Adipose tissue (tissue), 3 donors: Measurements from ENCODE around the gene KBTBD13. TPM values are rescaled to one million over a fixed set of nuclear protein-coding genes. Genes with fewer than 3 reads are reported as not detected.
"Not testable (repeated sequence)": the region's sequence is repeated elsewhere in the genome, so short reads cannot be mapped to it uniquely, and the experiment has no call there.

Source experiments
- H3K27ac ChIP-seq: one replicate; pipeline ENCODE4 v1.5.1; 2013; ENCODE audit warnings: low read depth, low read length
- WGBS, 3 donors: extraction: QIAGEN DNeasy Blood & Tissue Kit; methylation state at CpG; one replicate each; pipeline ENCODE4 v1.1.7; 2013; 5-methylcytosine and 5-hydroxymethylcytosine counted together
- polyA plus RNA-seq, 3 donors: library from polyadenylated mRNA; stranded (reverse); fragments of 200-250 nt; gene quantifications; one replicate each; pipeline ENCODE4 v1.2.3, GENCODE V29; 2013
- donor health status: healthy with polysubstance abuse.
- donor health status: Bipolar disorder and iron deficiency.
- donor health status: healthy.

KBTBD13 gene
- polyA plus RNA-seq, 3 donors = 0.03 TPM; not detected in 2

- H3K27ac ChIP-seq = no peak overlapping the region
- 85 to 90% (median 87%) methylated on average over 6 of the region's 6 CpGs for WGBS, 3 donors
Observed at GRCh38 chr15:65096481-65097385, 20.2 kb downstream of the KBTBD13 start.

DNA sequence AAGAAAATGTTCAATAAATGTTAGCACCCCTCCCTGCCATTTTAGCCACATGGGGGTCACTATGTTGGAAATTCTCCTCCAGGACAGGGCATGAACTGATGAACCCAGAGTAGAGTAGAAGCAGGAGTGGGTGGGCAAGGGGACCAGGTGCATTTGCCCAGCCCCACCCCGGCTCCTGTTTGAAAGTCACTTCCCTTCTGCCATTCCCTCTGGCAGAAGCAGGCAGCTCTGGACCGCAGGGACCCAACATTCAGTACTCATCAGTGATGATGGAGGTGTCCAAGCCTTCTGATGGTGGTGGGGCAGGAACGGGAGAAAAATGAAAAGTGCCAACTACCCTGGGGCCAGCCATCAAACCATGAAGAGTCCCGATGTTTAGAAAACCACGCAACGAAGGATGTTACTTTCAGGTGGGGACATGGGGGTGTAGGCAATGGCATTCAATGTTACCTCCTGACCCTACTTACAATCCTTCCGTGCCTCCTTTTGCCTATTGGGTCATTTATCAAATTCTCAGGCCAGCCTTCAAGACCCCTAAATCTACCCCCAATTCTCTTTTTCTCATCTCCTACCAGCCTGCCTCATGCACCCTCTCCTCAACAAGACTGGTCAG, 21.2 kb downstream of the KBTBD13 start:
- H3K27ac ChIP-seq = no peak overlapping the region
- WGBS, 3 donors = 92 to 97% (median 95%) methylated on average over 7 of the region's 7 CpGs

- H3K27ac ChIP-seq = no peak overlapping the region
- 96 to 98% (median 97%) methylated on average over 5 of the region's 5 CpGs for WGBS, 3 donors
Observed at GRCh38 chr15:65099336-65099735, 22.8 kb downstream of the KBTBD13 start.

GRCh38 chr15:65099801-65100200, 23.3 kb downstream of the KBTBD13 start:
- 94 to 98% (median 95%) methylated on average over 10 of the region's 10 CpGs for WGBS, 3 donors
- not testable (repeated sequence) for H3K27ac ChIP-seq

GRCh38 chr15:65100442-65100841, 23.9 kb downstream of the KBTBD13 start:
- H3K27ac ChIP-seq = no peak overlapping the region
- WGBS, 3 donors = 82 to 87% (median 85%) methylated on average over 7 of the region's 7 CpGs

DNA sequence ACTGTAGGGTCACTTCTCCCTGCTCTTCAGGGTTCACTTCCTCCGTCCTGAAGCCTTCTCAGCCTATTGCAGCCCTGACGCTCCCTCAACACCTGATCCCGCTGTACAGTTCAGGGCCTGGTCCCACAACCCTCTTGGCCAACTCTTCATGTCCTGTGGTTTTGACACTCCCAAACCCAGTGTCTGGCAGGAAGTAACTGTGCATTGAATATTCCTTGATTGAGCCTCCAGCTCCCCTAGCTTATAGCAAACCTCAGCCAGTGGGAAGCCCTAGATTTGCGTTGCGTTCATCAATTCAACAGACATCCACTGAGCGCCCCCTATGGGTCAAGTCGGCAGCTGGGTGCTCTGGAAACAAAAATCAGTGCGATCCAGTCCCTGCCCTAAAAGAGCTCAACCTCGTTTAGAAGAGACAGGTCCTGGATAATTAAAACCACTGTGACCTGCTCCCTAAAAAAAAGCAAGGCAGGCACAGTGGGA, 24.9 kb downstream of the KBTBD13 start:
- WGBS, 3 donors = 32 to 42% (median 42%) methylated on average over 9 of the region's 9 CpGs
- H3K27ac ChIP-seq = no peak overlapping the region

DNA sequence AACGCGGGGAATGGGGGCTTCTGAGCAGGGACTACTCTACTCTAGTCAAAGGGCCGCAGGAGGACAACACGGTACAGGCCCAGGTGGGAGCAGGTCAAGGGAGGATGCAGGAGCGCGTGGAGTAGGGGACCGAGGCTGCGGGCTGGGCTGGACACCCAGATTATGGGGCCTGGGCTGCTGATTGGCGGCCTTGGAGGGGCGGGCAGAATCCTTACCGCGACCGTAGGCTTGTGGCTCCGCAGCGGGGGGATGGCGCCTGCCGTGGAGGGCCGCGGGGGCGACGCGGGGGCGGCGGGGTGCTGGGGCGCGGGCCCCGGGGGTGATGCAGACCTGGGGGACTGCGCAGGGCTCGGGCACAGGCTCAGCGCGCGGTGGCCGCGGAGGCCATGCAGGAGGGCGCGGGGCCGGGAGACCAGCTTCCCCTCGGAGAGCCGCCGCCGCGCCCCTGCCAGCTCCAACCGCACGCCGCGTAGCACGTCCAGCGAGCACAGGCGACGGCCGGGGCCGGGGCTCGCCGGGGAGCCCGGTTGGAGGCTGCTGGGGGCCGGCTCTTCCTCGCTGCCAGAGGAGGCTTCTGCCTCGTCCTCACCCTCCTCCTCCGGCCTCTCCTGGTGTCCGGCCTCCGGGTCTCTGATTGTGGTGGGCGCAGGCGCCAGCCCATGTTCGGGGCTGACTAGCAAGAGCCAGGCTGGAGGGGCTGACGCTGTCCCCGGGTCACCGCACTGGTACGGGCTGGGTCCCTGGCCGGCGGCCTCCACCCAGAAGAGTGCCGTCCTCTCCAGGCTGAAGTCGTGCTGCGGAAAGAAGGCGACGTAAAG, 25.6 kb downstream of the KBTBD13 start:
- WGBS, 3 donors = 68 to 86% (median 86%) methylated on average over 45 to 75 of the region's 75 CpGs
- H3K27ac ChIP-seq = no peak overlapping the region

DNA sequence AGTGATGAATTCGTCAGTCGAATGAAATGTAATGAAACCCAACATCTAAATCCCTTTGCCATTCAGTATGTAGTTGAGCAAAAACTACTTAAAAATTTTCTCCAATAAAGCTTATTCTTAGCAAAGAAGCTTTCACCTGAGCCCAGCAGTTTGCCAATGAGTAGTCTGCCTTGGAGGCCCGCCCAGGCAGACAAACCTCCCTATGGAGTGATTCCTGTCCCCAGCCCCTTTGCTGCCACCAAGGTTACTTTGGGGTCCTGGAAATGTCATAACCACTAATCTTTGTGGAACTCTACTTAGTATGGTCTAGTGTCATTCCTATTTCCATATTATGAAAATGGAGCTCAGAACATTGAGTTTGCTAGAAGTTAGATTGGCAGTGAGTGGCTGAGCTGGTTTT, 26.4 kb downstream of the KBTBD13 start:
- WGBS, 3 donors = 96 to 100% (median 97%) methylated on average over 3 of the region's 3 CpGs

GRCh38 chr15:65105038-65105437, 28.5 kb downstream of the KBTBD13 start:
- H3K27ac ChIP-seq = no peak overlapping the region
- 89 to 91% (median 91%) methylated on average over 5 of the region's 5 CpGs for WGBS, 3 donors

More for the DNA sequence above, 26.4 kb downstream of the KBTBD13 start:
- H3K27ac ChIP-seq = no peak overlapping the region

DNA sequence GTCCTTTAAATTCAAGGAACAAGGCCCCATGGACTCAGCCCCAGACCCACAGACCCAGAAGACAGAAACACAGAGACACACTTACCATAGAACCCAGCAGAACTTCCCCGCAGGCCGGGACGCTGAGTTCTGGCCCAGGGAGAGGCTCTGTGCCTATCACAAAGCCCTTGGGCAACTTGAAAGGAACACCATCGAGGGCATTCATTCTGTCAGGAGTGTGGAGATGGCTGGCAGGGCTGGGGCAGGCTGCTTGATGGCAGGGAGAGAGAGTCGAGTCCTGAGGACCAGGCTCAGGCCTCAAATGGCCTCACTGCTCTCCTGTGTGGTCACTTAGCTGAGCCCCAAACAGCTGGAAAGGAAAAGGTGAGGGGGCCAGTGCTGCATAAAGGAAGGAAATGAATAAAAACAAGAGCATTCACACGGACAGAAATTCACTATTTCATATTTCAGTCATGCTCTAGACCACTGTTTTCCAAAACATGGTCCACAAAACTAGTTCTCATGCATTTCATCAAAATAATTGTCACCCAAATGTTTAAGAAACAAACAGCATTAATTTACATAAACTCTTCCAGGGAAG, 29.6 kb downstream of the KBTBD13 start:
- WGBS, 3 donors = 79 to 82% (median 80%) methylated on average over 6 of the region's 6 CpGs

GRCh38 chr15:65110676-65111292, 34.2 kb downstream of the KBTBD13 start:
- H3K27ac ChIP-seq = no peak overlapping the region
- 54 to 79% (median 55%) methylated on average over 3 of the region's 3 CpGs for WGBS, 3 donors

More for the DNA sequence above, 29.6 kb downstream of the KBTBD13 start:
- H3K27ac ChIP-seq = no peak overlapping the region

DNA sequence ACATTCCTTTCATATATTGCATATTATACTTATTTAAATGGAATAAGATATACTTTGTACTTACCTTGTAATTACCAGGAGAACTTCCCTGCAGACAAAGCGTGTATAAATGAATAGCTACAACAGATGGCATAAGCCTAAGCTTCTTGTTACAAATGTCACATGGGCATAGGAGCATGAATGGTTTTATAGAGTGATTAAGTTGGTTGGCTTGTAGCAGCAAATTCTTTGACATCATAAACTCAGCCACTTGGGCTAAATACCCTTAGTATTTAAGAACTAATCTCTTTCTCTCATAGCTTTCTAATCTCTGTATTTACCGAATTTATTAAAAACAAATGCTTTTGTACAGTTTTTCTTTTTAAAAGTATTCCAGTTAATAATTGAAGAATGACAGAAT, 38.5 kb downstream of the KBTBD13 start, which contains the start of gene UBAP1L:
TSS of gene UBAP1L (minus strand) at position 115 of the 400 bp plus-strand sequence. CDS start 8,985 bp downstream, outside the sequence.
- no peak within 1 kb of the TSS for H3K27ac ChIP-seq
- WGBS, 3 donors = 87 to 94% (median 92%) methylated on average over 2 of the region's 2 CpGs

GRCh38 chr15:65115542-65115941, 39.0 kb downstream of the KBTBD13 start:
- no peak overlapping the region for H3K27ac ChIP-seq
- 84 to 91% (median 88%) methylated on average over 5 of the region's 5 CpGs for WGBS, 3 donors

Other genes starting within 250 kb of the KBTBD13 start
- 10 to 100 TPM in 2 of 3 donors, 1 to 10 TPM in 1; 7.2 to 63.6 (median 58.9) TPM for gene PLEKHO2, start 234.8 kb upstream of the KBTBD13 start, polyA plus RNA-seq
- 1 to 10 TPM; 1.8 to 4.5 (median 3.4) TPM for gene ANKDD1A, start 164.8 kb upstream of the KBTBD13 start, polyA plus RNA-seq
- gene SPG21, start 86.8 kb upstream of the KBTBD13 start, polyA plus RNA-seq = 10 to 100 TPM; 35.4 to 86.3 (median 53.2) TPM
- gene MTFMT, start 47.1 kb upstream of the KBTBD13 start, polyA plus RNA-seq = 10 to 100 TPM in 1 of 3 donors, 1 to 10 TPM in 2; 3.4 to 10.8 (median 6.9) TPM
- gene SLC51B, start 31.4 kb upstream of the KBTBD13 start, polyA plus RNA-seq = under 1 TPM in 1 of 3 donors, not detected in 2; 0.10 TPM
- gene RASL12, start 8.8 kb upstream of the KBTBD13 start, polyA plus RNA-seq = 10 to 100 TPM in 1 of 3 donors, 1 to 10 TPM in 2; 1.7 to 21.6 (median 6.7) TPM
- 1 to 10 TPM; 1.3 to 2.2 (median 1.5) TPM for gene UBAP1L, start 38.5 kb downstream of the KBTBD13 start, polyA plus RNA-seq
- 10 to 100 TPM in 2 of 3 donors, 1 to 10 TPM in 1; 6.6 to 16.2 (median 13.9) TPM for gene PDCD7, start 57.1 kb downstream of the KBTBD13 start, polyA plus RNA-seq
- 10 to 100 TPM in 2 of 3 donors, 1 to 10 TPM in 1; 9.0 to 19.9 (median 13.4) TPM for gene CLPX, start 108.6 kb downstream of the KBTBD13 start, polyA plus RNA-seq
- gene CILP, start 134.7 kb downstream of the KBTBD13 start, polyA plus RNA-seq = 10 to 100 TPM in 2 of 3 donors, 1 to 10 TPM in 1; 2.6 to 20.0 (median 13.0) TPM
- gene PARP16, start 210.1 kb downstream of the KBTBD13 start, polyA plus RNA-seq = 1 to 10 TPM; 5.6 to 9.3 (median 6.8) TPM
- not detected for gene RNU5A-1, start 219.3 kb downstream of the KBTBD13 start, polyA plus RNA-seq
- gene RNU5B-1, start 227.9 kb downstream of the KBTBD13 start, polyA plus RNA-seq = not detected